Measurements from ENCODE around the gene MYH10.

DNA sequence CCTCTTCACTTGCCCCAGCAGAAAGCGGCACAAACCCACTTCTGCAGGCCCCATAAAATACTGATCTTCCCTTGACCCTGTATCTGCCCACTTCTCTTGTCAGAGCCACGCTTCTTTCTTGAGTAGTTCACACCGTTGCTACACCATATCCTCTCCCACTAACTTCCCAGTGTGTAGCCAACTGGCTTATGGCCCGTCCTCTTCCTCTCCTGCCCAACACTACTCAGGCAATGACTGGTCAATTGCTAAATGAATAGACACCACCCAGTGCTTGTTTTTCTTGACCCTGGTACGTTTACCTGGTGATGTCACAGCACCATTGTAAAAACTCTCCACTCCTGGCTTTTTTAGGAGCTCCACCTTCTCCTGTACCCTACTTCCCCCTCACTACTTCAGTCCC is 107.9 kb downstream of the MYH10 start:
- TF ChIP-seq, protein P1, sequence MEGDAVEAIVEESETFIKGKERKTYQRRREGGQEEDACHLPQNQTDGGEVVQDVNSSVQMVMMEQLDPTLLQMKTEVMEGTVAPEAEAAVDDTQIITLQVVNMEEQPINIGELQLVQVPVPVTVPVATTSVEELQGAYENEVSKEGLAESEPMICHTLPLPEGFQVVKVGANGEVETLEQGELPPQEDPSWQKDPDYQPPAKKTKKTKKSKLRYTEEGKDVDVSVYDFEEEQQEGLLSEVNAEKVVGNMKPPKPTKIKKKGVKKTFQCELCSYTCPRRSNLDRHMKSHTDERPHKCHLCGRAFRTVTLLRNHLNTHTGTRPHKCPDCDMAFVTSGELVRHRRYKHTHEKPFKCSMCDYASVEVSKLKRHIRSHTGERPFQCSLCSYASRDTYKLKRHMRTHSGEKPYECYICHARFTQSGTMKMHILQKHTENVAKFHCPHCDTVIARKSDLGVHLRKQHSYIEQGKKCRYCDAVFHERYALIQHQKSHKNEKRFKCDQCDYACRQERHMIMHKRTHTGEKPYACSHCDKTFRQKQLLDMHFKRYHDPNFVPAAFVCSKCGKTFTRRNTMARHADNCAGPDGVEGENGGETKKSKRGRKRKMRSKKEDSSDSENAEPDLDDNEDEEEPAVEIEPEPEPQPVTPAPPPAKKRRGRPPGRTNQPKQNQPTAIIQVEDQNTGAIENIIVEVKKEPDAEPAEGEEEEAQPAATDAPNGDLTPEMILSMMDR (IDR thresholded peaks at IDR 0.05; ENCODE audit: poor library complexity): no peak
- TF ChIP-seq EZH2 (IDR thresholded peaks at IDR 0.05; ENCODE audit: borderline replicate concordance): no peak
